ENCODE results near the gene FAR2.
"Not testable (repeated sequence)": the region's sequence is repeated elsewhere in the genome, so short reads cannot be mapped to it uniquely, and the experiment has no call there.

Gene FAR2

DNA sequence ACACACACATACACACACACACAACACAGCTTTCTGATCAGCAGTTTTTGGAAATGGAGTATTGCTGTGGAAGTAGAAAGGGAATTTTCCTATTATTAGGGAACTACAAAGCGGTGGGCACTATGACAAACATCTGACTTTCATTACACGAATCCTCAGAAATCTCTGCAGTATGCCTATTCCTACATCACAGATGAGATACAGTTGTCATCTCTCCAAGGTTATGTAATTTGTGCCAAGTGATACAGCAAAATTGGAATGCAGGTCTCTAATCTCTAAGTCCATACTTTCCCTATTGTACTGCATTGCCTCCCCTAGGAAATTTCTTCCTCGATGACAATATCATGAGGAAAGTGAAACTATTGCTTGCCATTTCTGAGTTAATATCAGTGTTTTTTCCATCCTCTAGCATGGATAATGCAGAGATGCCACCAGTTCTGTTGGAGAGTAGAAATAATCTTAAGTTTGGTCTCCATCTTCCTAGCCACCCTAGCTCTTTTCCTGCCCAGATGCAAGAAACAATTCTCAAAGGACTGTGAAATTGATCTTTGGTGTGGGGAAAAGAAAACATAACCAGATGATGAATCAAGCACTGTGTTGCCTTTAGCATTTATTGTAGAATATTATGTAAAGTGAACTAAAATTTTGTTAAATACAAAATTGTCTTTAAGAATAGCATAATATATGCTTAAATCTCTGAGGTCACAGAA, 137.2 kb downstream of the FAR2 start:
- DNase-seq: no peak

DNA sequence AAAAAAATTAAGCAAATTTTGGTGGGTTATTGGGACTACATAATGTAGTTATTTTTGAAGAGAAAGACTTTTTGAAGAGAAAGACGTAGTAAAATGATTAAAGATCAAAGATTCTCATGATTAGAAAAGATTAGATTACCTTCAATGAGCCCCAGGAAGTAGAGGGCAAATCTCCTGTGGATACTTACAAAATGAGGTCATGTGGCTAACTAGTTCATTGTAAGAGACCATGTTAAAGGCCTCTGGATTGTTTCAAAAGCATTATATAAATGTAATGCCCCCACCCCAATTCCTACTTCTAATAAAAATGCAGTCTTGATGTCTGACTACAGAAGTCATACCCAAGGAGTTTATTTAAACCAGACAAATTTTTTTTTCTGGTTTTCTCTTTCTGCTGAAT, 138.5 kb downstream of the FAR2 start:
- no peak for DNase-seq

GRCh38 chr12:29288031-29288430, 139.0 kb downstream of the FAR2 start:
- DNase-seq: no peak

DNA sequence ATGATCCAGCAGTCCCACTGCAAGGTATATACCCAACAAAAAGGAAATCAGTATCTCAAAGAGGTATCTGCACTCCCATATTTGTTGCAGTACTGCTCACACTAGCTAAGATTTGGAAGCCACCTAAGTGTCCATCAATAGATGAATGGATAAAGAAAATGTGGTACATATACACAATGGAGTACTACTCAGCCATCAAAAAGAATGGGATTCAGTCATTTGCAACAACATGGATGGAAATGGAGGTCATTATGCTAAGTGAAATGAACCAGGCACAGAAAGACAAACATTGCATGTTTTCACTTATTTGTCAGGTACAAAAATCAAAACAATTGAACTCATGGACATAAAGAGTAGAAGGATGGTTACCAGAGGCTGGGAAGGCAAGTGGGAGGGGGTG, 141.4 kb downstream of the FAR2 start:
- not testable (repeated sequence) for DNase-seq

DNA sequence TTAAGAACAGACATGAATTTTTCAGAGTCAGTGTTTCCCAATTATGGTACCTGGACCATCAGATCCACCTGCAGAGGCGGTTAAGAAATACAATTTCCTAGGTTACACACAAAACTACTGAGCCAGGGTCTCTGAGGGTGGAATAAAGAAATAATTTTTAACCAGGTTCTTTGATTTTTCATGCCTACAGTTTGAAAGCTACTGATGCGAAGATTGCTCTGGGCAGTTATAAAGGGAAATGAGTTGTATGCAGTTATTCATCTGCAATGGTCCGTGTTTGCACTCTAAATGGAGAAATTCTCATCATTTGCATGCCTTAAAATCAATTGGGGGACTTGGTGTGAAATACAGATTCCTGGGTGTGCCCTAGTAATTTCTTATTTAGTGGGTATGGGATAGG, 142.1 kb downstream of the FAR2 start:
- DNase-seq: no peak

- no peak for DNase-seq
Observed at GRCh38 chr12:29299633-29300032, 150.6 kb downstream of the FAR2 start.

DNA sequence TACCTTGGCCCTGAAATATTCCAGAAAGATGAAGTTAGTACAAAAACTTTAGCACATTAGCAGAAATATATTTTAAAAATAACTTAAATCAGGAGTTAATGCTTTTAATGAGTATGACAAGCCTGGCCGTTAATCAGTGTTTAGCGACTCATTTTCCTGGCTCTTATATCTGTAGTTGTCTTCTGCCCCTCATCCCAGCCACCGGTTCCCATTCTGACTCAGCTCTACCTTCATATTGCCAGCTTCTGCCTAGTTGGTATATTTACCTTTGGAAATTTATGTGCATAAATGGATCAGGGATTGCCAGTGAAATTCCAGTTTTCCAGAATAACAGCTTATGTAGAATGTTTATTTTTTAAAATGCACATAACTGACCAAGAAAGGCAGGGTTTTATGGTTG, 152.0 kb downstream of the FAR2 start:
- DNase-seq: no peak

- no peak for DNase-seq
Observed at GRCh38 chr12:29304388-29304787, 155.3 kb downstream of the FAR2 start.

DNA sequence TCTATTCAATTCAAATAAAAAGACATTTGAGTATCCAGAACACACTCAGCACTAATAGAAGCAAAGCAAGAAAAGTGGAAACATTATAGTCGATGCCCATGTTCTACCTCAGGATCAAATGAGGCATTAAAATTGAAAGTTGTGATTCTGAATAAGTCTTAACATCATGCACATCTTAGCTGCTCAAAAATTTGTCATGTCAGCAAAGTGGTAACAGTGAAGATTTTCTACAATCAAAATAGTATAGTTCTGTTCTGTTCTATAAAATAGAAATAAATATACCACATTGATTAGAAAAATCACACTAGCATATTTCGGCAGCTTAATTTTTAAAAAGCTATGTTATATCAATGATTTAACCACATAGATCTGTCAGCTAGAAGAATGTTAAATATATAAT, 157.2 kb downstream of the FAR2 start:
- no peak for DNase-seq

GRCh38 chr12:29306682-29307081, 157.6 kb downstream of the FAR2 start:
- no peak for DNase-seq

DNA sequence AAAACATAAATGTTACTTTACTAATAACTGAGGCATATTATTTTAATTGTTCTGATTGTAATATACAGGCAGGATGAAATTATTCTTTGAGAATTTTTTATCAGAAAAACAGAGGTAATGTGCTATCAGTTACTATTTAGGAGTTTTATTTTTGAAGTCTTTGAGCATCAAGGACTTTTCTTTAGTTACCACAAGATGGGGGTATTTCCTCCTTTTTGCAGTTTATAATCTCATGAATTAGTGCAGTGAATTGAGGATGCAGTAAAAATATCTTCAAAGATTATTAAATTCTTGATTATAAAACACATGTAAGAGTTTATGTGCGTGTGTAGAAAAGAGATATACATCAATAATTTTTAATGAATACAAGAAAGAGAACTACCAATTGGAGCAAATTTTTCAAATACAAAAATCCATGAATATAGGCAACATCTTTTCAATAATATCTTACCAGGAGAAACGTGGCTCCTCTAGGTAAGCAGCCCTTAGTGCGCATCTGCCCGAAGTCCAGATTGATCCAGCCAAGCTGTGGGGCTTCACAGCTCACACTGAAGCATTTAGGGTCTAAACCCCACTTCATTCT, 160.3 kb downstream of the FAR2 start:
- no peak for DNase-seq

- DNase-seq: no peak
Observed at GRCh38 chr12:29310899-29311298, 161.8 kb downstream of the FAR2 start.

- no peak for DNase-seq
Observed at GRCh38 chr12:29314416-29314815, 165.3 kb downstream of the FAR2 start.

DNA sequence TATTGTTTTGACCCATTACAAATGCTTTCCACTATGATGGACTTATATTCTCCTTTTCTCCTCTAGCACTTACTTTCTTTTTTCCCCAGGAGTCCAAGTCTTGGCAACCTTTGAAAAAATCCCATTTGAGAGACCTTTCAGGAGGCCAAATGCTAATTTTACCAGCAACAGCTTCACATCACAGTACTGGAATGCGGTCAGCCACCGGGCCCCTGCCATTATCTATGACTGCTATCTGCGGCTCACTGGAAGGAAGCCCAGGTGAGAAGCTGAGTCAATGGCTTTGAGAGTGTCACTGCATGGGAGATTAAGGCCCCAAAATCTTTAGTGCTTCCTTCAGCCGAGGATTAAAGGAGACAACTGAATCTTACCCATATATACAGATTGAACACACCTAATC, 167.7 kb downstream of the FAR2 start:
- DNase-seq: no peak

DNA sequence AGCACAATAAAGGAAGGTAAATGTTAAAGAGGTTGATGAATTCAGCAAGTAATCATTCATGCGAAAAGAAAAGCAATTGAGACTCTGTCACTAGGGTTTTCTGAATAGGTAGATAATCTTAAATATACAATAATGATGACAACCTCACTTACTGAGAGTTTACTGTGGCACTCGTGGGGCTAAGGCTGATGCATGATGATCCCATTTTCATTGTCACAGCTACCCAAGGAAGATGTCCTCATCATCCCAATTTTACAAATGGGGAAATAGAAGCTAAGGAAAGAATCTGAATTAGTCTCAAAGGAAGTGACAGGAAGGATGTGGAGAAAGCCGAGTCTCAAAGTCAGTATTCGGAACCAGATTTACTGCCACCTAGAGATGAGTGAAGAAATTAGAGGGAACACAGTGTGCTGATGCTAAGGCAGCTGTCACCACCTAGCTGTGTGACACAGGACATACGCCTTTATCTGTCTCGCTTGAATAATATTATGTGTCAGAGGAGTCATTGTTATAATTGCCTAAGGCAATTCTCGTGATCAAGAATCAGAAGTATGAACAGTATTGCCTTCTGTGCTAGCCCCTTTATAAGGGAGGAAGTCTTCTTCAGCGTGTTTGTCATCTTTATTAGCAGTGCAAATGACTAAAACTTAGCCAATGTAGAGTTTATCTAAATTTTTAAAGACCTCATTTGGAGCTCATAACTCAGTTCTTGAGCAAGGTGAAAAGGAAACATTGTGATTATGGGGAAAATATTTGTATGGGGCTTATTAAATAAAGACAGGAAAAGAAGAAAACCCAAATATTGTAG, 168.7 kb downstream of the FAR2 start:
- peak; percentile 32 for DNase-seq

DNA sequence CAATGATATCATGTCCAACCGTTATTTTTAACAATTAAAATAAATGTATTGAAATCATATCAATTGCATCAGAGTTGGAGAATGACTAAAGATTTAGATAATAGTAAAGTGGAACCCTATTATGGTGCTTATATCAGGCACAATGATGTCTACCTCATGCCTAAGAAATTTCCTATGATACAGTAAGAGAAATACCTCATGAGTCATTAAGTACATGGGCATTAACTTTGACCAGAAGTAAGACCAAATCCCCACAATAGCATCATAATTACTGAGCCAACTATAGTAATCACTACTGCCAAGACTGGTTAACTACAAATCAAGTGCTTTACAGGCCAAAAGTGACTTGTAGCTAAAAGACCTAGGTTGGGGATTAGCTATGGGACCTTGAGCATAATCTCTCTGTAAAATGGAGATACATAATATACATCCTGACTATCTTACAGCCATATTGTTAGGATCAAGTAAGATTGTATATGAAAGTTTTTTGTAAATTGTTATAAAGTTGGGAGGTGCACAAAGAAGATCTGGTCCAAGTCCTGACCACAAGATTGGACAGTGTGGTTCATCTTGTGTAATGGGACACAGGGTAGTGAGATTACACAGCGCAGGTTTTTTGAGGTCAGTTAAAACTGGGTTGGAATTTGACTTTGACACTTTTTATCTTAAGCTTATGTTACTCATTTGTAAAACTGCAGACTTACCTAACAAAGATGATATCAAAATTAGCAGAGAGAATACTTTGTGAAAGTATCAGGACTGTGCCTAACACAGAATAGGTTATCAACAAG, 171.4 kb downstream of the FAR2 start:
- DNase-seq: no peak

- DNase-seq: no peak
Observed at GRCh38 chr12:29322157-29322556, 173.1 kb downstream of the FAR2 start.

GRCh38 chr12:29329411-29329810, 180.3 kb downstream of the FAR2 start:
- DNase-seq: no peak

GRCh38 chr12:29333178-29333577, 184.1 kb downstream of the FAR2 start:
- no peak for DNase-seq

- DNase-seq: no peak
Observed at GRCh38 chr12:29334937-29335336, 185.9 kb downstream of the FAR2 start.

DNA sequence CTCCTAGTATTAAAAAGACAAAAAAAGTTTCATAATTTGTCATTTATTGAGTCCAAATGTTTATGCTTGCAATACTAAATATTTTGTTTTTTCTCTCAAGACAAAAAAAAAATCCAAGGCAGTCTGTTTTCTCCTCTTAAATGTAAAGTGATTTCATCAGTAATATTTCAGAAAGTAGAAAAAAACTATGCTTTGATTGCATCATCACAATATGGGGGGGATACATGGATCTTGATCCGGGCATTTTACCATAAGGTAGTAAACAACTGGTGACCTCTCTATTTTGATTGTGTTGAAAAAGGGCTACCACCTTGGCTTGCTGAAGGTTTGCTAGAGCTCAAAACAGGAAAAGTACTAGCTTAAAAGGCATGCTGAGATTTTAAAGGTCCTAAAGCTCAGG, 188.2 kb downstream of the FAR2 start:
- no peak for DNase-seq

DNA sequence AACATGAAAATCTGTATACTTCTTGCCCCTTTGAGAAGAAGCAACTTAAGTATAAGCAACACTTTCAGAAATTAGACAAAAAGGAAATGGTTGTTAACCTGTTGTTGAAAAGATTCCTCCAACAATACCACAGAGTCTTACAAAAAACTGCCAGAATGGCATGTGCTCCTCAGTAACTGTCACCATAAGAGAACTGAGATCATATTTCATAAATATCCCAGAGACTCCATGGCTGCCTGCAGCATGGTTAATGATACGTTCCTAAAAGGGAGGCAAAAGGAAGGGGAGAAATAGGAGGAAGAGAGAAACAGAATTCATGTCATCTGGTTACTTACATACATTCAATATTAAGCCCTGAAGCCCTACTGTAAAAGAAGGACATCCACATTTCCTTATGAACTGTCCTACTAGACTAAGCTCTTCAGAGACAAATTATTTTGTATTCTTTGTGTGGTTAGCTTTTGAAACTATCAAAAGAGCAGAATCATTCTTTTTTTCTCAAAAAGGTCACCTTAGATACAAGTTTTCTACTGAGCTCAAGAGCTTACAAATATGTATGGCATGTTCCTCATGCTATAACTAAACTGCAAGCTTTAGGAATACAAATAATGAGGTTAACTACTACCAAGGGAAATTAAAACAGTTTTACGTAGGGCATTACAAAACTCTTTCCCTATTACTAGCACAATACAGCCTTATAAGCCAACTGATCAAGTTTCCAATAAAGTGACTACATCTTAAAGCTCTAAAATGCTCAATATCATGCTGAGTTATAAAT, 194.1 kb downstream of the FAR2 start:
- no peak for DNase-seq

All from NCI-H1436 (cell line).